ENCODE results near the gene CRYBB2.
"Not testable (repeated sequence)": the region's sequence is repeated elsewhere in the genome, so short reads cannot be mapped to it uniquely, and the experiment has no call there.

CRYBB2 gene, protein sequence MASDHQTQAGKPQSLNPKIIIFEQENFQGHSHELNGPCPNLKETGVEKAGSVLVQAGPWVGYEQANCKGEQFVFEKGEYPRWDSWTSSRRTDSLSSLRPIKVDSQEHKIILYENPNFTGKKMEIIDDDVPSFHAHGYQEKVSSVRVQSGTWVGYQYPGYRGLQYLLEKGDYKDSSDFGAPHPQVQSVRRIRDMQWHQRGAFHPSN

DNA sequence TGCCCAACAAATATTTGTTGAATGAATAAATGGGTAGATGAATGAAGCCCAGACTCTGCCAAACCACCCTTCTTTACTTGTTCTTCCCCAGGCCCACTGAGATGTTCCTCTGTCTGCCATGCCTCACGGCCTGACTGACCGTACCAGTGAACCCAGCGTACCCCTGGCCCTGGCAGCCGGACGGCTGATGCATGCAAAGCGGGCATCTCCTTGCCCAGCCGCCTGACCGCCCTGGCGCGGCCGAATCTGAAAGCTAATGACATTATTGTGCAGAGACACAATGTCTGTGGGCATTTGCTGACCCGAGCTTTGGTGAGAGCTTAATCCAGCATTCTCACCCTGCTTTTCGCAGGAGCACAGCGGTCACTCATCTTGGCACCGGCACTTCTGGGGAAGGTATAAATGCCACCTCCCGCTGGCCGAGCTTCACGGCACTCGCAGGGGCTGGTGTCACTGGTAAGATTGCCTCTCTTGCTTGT, at the start of gene CRYBB2:
Gene CRYBB2 (plus strand): TSS at position 429 of the 479 bp plus-strand sequence. CDS start 1,791 bp downstream, outside the sequence.
- no peak for DNase-seq (ENCODE audit: low spot score)

DNA sequence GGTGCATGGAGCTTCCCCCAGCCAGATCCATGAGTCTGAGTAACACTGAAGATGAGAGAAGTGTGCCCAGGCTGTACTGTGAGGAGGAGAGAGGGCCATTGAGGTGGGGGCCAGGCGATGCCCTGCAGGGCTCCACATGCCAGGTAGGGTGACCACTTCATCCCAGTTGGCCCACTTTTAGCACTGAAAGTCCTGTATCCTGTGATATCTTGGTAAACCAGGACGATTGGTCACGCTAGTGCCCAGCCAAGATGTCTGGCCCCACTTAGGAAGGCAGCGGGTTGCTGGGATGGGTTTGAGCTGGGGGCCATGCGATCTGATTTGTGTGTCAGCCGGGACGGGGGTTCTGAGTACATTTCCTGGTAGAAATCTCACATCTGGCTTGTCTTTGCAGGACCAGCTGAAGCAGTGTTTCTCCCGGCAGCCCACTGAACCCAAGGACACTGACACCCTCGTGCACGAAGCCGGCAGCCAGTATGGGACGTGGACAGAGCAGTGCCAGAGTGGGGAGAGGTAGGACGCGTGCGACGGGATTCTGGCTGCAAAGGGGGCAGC, 48.9 kb upstream of the CRYBB2 start:
- DNase-seq (ENCODE audit: low spot score), result no peak

DNA sequence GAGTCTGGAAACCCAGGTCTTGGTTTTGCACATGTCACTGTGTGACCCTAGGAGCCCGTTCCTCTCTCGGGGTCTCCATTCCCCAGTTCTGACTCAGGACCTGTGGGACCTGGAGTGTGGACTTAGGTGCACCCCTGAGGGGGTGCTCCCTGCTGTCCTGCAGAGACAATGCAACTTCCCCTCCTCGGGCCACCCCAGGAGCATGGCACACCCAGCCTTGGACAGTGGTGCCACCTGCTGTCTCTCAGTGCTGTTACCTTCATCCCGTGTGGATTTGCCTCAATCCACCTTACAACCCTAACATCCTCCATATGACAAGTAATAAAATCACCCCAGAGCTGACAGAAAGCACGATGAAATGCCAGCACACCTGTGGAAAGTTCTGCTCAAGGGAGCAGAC, 47.3 kb upstream of the CRYBB2 start:
- DNase-seq (ENCODE audit: low spot score), result no peak

DNA sequence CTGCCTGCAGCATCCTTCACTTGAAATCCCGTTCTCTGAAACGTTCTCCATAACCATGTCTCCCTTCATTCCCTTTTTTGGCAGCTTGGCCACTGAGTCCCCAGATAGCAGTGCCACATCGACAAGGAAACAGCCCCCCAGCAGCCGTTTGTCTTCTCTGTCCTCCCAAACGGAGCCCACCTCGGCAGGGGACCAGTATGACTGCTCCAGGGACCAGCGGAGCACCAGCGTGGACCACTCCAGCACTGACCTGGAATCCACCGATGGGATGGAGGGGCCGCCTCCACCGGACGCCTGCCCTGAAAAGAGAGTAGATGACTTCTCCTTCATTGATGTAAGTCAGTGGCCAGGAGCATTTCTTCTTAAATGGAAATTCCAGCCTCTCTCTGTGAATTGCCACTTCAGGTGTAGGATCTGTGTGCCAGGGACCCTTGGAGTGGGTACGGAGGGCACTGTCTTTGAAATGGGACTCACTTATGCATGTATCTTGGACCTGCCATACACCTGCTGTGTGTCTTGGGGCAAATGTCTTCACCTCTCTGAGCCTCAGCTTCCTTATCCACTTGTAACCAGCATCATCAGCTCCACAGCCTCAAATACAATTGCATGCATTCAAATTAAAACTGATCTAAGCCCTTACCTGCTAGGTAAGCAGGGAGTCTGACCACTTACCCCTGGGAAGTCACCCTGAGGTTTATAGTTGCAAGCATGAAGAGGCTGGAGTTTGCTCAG, 45.1 kb upstream of the CRYBB2 start:
- DNase-seq (ENCODE audit: low spot score), result no peak

DNA sequence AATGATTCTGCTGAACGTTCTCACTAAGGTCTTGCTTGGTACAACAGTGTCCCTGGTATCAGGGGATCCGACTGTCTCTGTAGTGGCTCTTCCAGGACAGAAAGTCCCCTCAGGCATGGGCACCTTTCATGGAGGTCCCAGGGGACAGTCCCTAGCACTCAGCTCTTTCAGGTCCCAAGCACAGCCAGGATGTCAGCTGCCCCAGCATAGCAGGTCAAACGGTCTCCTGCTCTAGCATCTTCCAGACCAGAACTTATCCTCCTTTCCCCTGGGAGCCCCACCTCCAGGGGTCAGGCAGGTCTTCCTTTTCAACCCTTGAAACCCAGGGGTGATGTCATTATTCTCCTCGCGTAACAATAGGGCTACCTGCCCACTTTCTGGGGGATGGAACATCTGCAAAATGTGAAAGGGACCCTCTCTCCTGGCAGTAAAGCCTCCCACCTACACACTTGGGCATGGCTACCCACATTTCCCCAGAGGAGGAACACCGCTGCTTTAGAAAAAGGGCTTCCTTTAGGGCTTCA, 44.5 kb upstream of the CRYBB2 start:
- DNase-seq (ENCODE audit: low spot score), result no peak

DNA sequence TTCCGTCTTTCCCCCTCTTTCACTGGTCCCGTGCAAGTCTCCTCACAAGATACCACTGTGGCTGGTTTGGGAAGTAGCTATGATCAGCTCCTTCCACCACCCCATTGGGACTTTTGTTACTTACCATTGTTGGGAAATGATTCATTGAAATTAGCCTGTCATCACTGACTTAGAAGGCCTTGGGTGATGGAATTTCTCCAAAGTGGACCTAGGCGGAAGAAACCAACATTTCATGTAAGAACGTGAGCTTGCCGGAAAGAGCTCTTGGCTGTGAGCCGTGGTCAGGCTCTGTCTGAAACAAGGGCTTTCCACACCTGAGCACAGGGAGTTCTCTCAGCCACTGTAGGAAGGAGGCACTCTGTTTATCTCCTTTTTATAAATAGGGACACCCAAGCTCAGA, 43.3 kb upstream of the CRYBB2 start:
- no peak for DNase-seq (ENCODE audit: low spot score)

DNA sequence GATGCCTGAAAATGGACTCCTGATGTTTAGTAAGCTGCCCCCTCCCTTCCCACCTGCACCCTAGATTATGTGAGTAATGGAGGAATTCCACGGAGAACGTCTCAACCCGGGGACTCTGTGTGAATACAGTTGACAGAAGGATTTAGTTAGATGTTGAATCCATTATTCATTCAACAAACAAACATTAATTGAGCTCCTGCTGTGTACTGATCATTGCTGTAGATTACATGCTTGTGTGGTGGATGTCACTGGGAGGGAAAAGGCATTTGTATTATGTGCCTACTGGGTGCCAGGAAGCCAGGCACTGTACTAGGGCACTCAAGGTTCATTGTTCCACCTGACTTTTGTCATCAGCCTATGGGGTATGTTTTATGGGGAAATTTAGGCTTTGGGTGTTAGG, 42.6 kb upstream of the CRYBB2 start:
- no peak for DNase-seq (ENCODE audit: low spot score)

DNA sequence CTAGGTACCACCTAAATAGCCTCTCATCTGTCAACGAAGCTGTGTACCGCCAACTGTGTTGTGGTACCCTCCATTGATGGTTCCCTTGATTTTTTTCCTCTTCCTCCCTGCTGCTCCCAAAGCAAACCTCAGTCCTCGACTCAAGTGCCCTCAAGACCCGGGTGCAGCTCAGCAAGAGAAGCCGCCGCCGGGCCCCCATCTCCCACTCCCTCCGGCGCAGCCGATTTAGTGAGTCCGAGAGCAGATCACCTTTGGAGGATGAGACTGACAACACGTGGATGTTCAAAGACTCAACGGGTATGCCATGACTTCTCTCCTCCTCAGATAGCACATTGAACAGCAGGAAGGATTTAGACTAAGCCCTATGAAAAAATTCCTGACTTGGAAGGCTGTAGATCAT, 42.2 kb upstream of the CRYBB2 start:
- no peak for DNase-seq (ENCODE audit: low spot score)

DNA sequence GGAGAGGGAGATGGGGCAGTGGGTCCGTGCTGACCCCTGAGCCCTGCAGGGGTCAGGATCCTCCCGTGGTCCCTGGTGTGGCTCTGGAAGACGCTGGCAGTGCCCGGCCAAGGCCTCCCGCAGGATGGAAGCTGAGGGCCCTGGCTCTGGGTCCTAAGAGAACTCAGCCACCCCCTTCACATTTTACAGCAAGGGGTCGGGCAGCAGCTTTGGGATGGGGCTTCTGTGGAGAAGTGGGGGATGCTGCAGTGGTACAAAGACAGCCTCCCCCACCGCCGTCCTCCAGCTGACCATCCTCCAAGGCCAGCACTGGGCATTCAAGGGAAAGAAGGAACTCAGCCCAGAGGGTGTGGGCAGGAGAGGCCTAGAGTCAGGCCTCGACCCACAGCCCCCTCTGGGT, 41.5 kb upstream of the CRYBB2 start:
- no peak for DNase-seq (ENCODE audit: low spot score)

DNA sequence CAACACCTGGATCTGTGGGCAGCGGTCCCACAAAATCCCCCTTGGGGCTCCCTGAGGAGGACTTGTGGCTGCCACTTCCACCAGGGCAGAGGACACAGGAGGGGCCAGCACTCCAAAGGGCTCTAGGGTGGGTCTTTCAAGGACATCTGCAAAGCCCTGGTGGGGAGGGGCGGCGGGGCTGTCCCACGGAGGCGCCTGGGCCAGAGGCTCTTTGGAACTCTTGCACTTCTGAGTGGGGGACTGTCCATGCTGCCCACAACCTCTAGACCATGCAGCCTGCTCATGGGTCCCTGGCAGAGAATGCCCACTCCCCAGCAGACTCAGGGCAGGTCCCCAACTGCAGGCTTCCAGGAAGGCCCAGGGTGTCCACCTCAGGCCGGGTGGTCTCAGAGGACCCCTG, 41.1 kb upstream of the CRYBB2 start:
- DNase-seq (ENCODE audit: low spot score), result not testable (repeated sequence)

DNA sequence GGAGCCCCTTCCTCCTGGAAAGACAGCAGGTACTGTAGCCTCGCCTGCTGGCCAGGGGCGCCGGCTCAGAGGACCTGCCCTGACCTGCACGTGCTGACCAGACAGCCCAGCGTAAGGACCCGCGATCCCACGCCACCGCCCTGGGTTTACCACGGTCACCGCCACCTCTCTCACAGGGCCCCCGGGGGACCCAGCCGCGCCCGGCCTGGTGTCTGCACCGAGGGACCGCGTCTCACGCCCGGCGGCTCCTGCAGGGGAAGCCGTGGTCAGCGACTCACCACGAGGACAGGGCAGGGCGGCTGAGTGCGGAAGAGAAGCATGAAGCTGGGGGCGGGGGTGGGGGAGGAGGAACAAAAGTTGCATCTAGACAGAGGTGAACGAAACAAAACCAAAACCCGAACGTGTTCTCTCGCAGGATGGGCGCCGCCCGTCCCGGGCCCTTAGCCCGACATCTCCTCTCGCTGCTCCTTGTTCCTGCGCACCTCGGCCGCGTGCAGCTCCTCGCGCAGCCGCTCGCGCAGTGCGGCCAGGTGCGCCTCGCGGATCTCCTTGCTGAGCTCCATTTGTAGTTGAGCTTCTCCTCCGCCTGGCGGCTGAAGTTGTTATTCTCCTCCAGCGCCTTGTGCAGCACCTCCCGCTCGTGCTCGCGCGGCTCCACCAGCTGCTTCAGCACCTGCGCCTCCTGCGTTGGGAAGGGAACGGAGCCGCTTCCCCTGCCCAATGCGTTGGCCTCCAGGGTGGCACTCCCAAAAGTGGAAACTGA, 40.4 kb upstream of the CRYBB2 start:
- DNase-seq (ENCODE audit: low spot score), result not testable (repeated sequence)

DNA sequence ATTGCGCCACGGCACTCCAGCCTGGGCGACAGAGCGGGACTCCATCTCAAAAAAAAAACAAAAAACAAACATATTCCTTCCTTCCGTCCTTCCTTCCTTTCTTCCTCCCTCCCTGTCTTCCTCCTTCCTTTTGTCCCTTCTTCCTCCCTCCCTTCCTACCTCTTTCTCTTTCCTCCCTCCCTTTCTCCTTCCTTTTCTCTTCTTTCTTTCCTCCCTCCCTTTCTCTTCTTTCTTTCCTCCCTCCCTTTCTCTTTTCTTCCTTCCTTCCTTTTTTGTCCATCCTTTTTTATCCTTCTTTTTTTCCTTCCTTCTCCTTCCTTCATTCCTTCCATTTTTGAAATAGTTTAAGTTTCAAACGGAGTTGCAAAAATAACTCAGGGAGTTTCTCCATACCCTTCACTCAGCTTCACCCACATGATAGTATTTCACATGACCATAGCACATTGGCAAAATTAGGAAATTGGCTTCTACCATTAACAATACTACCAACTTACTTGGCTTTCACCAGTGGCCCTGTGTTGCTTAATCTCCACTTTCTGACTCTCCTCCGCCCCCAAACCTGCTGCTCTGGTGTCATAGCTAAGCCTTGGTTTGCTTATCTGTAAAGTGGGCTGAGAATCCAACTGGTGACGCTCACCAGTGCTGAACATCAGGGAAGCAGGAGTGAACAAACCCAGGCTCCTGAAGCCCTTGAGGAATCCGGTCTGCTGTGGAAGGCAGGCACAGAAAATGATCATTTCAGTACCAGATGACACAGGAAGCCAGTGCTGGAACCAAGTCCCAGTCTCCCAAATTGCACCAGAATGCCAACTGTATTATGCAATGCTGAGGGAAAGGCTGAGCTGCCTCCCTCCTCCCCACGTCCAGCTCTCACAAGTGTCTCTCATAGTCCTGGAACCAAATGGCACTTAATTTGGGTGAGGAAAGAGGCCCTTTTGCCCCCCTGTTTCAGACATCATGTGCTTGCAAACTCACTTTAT, 37.0 kb upstream of the CRYBB2 start:
- DNase-seq (ENCODE audit: low spot score), result no peak

DNA sequence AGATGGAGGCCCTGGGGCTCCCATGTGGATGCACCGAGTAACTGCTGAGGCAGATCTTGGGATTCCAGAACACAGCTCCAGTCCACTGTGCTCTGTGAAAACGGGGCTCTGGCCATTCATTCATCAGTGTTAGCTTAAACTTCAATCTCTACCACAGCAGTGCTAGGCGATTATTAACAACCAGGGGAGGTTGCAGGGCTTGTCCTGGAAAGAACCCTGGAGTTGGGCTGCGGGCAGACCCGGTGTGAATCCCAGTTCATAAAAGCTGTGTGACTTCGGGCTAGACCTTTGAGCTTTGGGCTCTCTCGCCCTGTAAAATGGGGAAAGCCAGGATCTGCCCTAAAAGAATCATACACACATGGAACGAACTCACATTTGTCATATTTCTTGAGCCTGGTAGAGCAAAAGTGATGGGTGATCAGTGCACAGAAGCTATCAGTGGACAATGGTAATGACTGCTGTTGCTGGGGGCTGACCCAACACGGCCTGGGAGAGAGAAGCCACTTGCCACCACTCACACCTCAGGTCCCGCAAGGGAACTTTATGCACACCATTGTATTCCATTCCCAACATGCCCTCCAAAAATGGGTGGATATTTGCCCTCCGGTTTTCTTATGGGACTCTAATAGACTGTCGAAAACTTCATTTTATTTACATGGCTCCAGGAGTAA, 35.4 kb upstream of the CRYBB2 start:
- no peak for DNase-seq (ENCODE audit: low spot score)

DNA sequence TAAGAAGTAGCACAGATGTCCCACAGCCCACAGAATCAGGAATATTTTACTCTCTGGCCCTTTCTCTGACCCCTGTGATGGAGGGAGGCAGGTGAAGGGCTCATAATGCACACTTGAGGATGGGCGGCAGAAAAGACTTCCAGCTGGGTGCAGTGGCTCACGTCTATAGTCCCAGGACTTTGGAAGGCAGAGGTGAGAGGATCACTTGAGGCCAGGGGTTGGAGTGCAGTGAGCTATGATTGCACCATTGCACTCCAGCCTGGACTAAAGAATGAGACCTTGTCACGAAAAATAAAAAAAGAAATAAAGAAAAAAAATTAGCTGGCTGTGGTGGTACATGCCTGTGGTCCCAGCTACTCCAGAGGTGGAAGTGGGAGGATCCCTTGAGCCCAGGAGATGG, 33.3 kb upstream of the CRYBB2 start:
- no peak for DNase-seq (ENCODE audit: low spot score)

DNA sequence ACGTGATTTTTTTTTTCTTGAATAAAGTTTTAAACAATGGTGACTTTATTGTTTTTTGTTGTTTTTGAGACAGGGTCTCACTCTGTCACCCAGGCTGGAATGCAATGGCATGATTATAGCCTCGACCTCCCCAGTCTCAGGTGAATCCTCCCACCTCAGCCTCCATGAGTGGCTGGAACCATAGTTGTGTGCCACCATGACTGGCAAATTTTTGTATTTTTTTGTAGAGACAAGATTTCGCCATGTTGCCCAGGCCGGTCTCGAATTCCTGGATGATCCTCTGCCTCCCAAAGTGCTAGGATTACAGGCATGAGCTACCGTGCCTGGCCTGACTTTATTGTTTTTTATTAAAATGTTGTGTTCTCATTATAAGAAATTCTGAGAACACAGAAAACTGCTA, 32.0 kb upstream of the CRYBB2 start:
- DNase-seq (ENCODE audit: low spot score), result no peak

DNA sequence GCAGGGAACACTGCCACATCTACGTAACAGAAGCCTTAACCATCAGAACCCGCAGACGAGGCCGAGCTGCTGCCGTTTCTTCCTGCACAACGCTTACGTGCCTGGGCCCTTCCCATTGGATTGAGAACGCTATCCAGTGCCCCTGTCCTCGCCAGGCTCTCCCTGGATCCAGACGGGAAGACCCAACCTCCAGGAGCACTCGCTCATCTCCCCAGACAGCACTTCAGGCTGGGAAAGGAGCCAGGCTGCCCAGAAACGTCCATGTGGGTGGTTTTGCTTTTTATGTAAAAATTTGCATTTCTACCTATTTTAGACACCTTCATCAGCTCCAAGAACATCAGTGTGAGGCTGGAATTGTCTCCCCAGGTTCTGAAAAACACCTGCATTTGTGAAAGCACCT, 27.0 kb upstream of the CRYBB2 start:
- no peak for DNase-seq (ENCODE audit: low spot score)

DNA sequence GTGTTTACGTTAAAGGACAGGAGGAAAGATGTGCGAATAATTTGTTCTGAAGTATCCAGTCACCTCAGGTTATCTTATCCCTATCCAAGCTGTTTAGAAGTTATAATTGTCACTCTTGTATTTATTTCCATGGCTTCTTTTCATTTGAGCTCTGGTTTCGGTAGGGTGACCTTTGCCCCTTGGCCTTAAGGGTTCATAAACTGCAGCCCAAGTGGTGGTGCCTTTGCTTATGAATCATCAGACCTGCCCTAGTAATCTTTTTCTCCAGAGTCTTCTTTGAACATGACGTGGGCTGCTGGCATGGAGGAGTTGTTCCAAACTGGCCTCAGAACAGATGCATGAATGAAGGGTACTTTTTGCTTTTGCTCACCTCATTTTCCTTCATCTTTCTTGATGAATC, 26.3 kb upstream of the CRYBB2 start:
- no peak for DNase-seq (ENCODE audit: low spot score)

DNA sequence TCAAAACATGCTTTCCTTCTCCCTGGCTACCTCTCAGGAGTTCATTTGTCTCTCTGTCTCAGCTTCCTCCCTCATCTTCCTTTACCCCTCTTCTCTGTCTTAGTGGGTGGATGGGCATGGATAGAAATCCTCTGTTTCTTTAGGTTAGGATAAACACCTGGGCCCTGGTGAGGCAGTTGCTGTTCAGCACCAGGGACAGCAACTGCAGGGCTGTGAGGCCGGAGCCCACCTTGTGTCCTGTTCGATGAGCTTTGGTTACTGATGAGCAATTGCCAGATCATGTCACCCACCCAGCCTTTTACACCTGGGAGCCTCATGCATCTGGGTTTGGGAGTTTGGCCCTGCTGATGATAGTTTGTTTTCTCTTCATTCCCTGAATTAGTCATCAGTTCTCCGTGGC, 25.9 kb upstream of the CRYBB2 start:
- no peak for DNase-seq (ENCODE audit: low spot score)

DNA sequence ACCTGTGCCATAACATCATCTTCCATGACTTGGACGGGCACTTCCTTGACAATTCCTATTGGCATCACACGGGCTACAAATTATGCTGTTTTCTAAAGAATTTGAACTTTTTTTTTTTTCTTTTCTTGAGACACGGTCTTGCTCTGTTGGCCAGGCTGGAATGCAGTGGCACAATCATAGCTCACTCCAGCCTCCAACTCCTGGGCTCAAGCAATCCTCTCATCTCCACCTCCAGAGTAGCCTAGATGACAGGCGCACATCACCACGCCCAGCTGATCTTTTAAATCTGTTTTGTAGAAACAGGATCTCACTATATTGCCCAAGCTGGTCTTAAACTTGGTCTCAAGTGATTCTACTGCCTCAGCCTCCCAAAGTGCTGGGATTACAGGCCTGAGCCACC, 23.1 kb upstream of the CRYBB2 start:
- no peak for DNase-seq (ENCODE audit: low spot score)

DNA sequence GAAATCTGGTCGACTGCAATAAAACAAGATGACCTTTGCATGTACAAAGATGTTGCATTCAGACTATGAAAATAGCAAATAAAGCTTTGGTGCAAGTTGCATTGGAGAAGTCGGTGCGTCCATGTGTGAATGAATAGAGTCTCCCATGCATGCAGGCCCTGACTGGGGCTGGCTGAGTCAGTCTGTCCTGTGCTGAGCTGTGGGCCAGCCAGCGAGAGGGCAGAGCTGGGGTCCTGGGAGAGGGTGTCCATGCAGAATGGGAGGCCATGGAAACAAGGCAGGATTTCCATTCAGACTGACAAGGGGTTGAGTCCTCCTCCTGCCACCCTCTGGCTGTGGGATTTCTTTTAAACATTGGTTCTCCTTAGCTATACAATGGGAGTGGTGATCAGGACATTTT, 22.1 kb upstream of the CRYBB2 start:
- no peak for DNase-seq (ENCODE audit: low spot score)

Data from hematopoietic multipotent progenitor cell treated with erythropoietin and hydrocortisone succinate and interleukin-3 and kit ligand, for 17 days (in vitro differentiated cells).